Omental fat pad (tissue), 4 donors: ENCODE data around the gene TMEM19. TPM values are rescaled to one million over a fixed set of nuclear protein-coding genes. Genes with fewer than 3 reads are reported as not detected.

Source experiments
- ATAC-seq: fragments of 150-250 bp; one replicate; pipeline ENCODE4 v1.9.1; 2016; ENCODE audit warnings: mild to moderate bottlenecking, moderate library complexity; ENCODE audit not compliant: low FRiP score
- DNase-seq: peaks from one replicate; pipeline ENCODE4 v3.0.0-alpha.2; 2019; ENCODE audit warnings: low spot score
- CTCF ChIP-seq, 3 donors: fragments of 450-650 bp; IDR thresholded peaks; one replicate each; pipeline ENCODE4 v1.5.1; 2016 to 2017; ENCODE audit warnings: antibody characterized with exemption in 3 of 3, mild to moderate bottlenecking in 3 of 3, moderate library complexity in 2 of 3
- total RNA-seq, 4 donors: library from RNA; depleted of rRNA; stranded (reverse); fragments of >200 nt; gene quantifications; one replicate each; pipeline ENCODE4 v1.1.0, GENCODE V29; 2016

The TMEM19 gene
- total RNA-seq, 4 donors from 2014 or later, result 10.3 to 20.0 (median 16.7) TPM

- ATAC-seq (no peak), DNase-seq (no peak)
- no peak for TF ChIP-seq CTCF (IDR thresholded peaks at IDR 0.05)
Observed at GRCh38 chr12:71655495-71655894, 30.4 kb upstream of the TMEM19 start.

DNA sequence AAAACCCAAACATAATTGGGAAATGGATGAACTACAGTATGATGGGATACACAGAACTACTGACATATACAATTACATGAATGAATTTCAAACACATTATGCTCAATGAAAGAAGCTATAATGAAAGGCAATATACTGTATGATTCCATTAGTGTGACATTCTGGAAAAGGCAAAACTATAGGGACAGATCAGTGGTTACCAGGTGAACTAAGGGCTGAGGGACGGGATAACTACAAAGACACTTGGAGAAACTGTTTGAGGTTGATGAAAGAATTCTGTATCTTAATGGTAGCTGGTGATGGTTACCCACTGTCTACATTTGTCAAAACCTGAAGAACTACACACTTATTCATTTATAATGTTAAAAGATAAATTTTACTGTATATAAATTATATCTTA, 30.0 kb upstream of the TMEM19 start:
- TF ChIP-seq CTCF (IDR thresholded peaks at IDR 0.05), result no peak
- no peak for DNase-seq
- no peak for ATAC-seq

GRCh38 chr12:71656740-71657139, 29.1 kb upstream of the TMEM19 start:
- TF ChIP-seq CTCF (IDR thresholded peaks at IDR 0.05), result no peak
- no peak for ATAC-seq

GRCh38 chr12:71661977-71662530, 23.8 kb upstream of the TMEM19 start:
- DNase-seq (no peak), ATAC-seq (peak; percentile 34)
- TF ChIP-seq CTCF (IDR thresholded peaks at IDR 0.05), result no peak

More at GRCh38 chr12:71656740-71657139, 29.1 kb upstream of the TMEM19 start:
- no peak for DNase-seq

GRCh38 chr12:71662849-71663560, 22.9 kb upstream of the TMEM19 start:
- TF ChIP-seq CTCF (IDR thresholded peaks at IDR 0.05), result no peak
- DNase-seq (peak; percentile 43), ATAC-seq (peak; percentile 27)

DNA sequence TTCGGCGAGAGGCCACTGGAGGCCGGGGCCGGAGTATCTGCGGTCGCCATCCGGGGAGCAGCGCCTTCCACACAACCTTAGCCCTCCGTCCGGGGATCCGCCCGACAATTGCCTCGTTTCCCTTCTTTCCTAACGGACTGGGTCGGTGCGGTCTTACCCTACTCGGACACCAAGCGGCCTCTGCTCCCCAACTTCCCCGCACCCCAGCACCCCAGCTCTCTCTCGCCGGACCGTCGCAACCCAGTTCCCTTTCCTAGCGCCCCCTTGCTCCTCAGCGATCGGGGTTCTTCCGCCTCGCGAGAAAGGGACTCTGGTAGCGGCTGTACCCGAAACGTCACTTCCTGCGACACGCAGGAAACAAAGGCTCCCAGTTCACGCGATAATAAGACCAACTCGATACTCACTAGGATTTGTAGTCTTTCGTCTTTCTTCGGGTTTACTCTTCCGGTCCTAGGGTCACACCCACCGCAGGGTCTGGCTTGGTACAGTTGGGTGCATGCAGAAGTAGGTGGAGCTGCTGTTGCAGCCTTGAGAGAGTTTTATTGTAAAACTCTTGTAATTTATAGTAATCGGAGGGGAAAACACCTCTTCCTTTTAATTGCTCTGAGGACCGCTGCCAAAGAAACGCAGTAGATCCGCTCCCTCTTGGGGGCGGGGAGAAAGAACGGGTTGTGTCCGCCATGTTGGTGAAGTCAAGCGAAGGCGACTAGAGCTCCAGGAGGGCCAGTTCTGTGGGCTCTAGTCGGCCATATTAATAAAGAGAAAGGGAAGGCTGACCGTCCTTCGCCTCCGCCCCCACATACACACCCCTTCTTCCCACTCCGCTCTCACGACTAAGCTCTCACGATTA, 22.1 kb upstream of the TMEM19 start, which contains the start of the genes THAP2 and ZFC3H1:
Gene THAP2 (plus strand): TSS at position 741 of the 850 bp plus-strand sequence. CDS start 209 bp downstream, outside the sequence.
Gene ZFC3H1 (minus strand): TSS at position 288 of the 850 bp plus-strand sequence. CDS start 238 bp downstream, at position 50.
- no peak for TF ChIP-seq CTCF (IDR thresholded peaks at IDR 0.05)
- ATAC-seq, result peak; percentile 91
- DNase-seq, result peak; percentile 74
